Epithelial cell of proximal tubule (primary cell): ENCODE data around the gene PLK3. TPM values are rescaled to one million over a fixed set of nuclear protein-coding genes. Genes with fewer than 3 reads are reported as not detected.

Experiments used
- DNase-seq: peaks from one replicate; pipeline ENCODE4 v3.0.0-alpha.2; 2011; ENCODE audit warnings: low read depth
- H3K4me3 ChIP-seq: 2 replicates; pipeline ENCODE4 v1.5.1; 2011; ENCODE audit warnings: low read depth, mild to moderate bottlenecking, low read length
- CTCF ChIP-seq: conservative IDR thresholded peaks from 2 replicates; pipeline ENCODE4 v1.5.1; 2012; ENCODE audit warnings: low read depth, mild to moderate bottlenecking, low read length
- total RNA-seq: library from RNA; depleted of rRNA; stranded (reverse); fragments of >200 nt; gene quantifications from 2 replicates; pipeline ENCODE4 v1.2.3, GENCODE V29; 2015

The PLK3 gene
- total RNA-seq, 1 donor from 2014 or later = 51.1 TPM

- H3K4me3 ChIP-seq = peak overlapping the region; percentile 51
- peak; percentile 30 for TF ChIP-seq CTCF
- no peak for DNase-seq
These were observed 15.8 kb upstream of the PLK3 start for GRCh38 chr1:44784094-44785028.

- TF ChIP-seq CTCF = peak; percentile 8
- H3K4me3 ChIP-seq = no peak overlapping the region
- DNase-seq = no peak
These were observed 15.2 kb upstream of the PLK3 start for GRCh38 chr1:44785029-44785380.

- H3K4me3 ChIP-seq = peak overlapping the region; percentile 57
- DNase-seq = no peak
These were observed 14.6 kb upstream of the PLK3 start for GRCh38 chr1:44785501-44786137.

GRCh38 chr1:44786138-44786840 is 13.9 kb upstream of the PLK3 start:
- TF ChIP-seq CTCF = peak; percentile 96
- H3K4me3 ChIP-seq = peak overlapping the region; percentile 57
- DNase-seq = no peak

More at GRCh38 chr1:44785501-44786137, 14.6 kb upstream of the PLK3 start:
- TF ChIP-seq CTCF = no peak

- no peak for DNase-seq
- H3K4me3 ChIP-seq = no peak overlapping the region
- no peak for TF ChIP-seq CTCF
These were observed 13.2 kb upstream of the PLK3 start for GRCh38 chr1:44786841-44787426.

GRCh38 chr1:44787506-44787905 is 12.7 kb upstream of the PLK3 start:
- H3K4me3 ChIP-seq = no peak overlapping the region
- DNase-seq = no peak
- TF ChIP-seq CTCF = no peak
